ENCODE data around the gene SAMHD1. TPM values are rescaled to one million over a fixed set of nuclear protein-coding genes. Genes with fewer than 3 reads are reported as not detected.

The SAMHD1 gene
- total RNA-seq, 6 donors from 2014 or later, result 134 to 224 (median 185) TPM

- no peak for TF ChIP-seq POLR2A (IDR thresholded peaks at IDR 0.05)
- TF ChIP-seq EP300 (IDR thresholded peaks at IDR 0.05), result no peak
- TF ChIP-seq, protein P1, sequence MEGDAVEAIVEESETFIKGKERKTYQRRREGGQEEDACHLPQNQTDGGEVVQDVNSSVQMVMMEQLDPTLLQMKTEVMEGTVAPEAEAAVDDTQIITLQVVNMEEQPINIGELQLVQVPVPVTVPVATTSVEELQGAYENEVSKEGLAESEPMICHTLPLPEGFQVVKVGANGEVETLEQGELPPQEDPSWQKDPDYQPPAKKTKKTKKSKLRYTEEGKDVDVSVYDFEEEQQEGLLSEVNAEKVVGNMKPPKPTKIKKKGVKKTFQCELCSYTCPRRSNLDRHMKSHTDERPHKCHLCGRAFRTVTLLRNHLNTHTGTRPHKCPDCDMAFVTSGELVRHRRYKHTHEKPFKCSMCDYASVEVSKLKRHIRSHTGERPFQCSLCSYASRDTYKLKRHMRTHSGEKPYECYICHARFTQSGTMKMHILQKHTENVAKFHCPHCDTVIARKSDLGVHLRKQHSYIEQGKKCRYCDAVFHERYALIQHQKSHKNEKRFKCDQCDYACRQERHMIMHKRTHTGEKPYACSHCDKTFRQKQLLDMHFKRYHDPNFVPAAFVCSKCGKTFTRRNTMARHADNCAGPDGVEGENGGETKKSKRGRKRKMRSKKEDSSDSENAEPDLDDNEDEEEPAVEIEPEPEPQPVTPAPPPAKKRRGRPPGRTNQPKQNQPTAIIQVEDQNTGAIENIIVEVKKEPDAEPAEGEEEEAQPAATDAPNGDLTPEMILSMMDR (IDR thresholded peaks at IDR 0.05), result no peak
- TF ChIP-seq POLR2AphosphoS5 (IDR thresholded peaks at IDR 0.05), result no peak
Observed at GRCh38 chr20:36860811-36861624, 90.5 kb downstream of the SAMHD1 start.

GRCh38 chr20:36860339-36860738, 91.2 kb downstream of the SAMHD1 start:
- H3K27ac ChIP-seq, result peak overlapping the region; percentile 35 to 93 (median 88)
- TF ChIP-seq EP300 (IDR thresholded peaks at IDR 0.05) (no peak), POLR2AphosphoS5 (IDR thresholded peaks at IDR 0.05) (no peak), POLR2A (IDR thresholded peaks at IDR 0.05) (no peak)
- TF ChIP-seq, protein P1 (IDR thresholded peaks at IDR 0.05), result no peak
- 66 to 72% methylated on average over 5 of the region's 5 CpGs for WGBS, 2 donors
- no peaks in the 10 kb centered on the region for H3K27me3 ChIP-seq
- H3K36me3 ChIP-seq, result no peaks in the 10 kb centered on the region
- H3K4me1 ChIP-seq, result peaks cover 62 to 77% (median 68%) of the 10 kb centered on the region in 4 donors
- DNase-seq (no peak), ATAC-seq (ENCODE audit: low FRiP score in 2 of 2) (no peak)
- H3K9me3 ChIP-seq, result no peaks in the 10 kb centered on the region
- peak overlapping the region in 1 of 4 donors; percentile 3 for H3K4me3 ChIP-seq

More at GRCh38 chr20:36860811-36861624, 90.5 kb downstream of the SAMHD1 start:
- 75% methylated on average over 14 of the region's 14 CpGs for WGBS, 2 donors
- peak overlapping the region in 3 of 4 donors; percentile 71 to 77 (median 75) for H3K4me3 ChIP-seq
- peak overlapping the region; percentile 80 to 93 (median 88) for H3K27ac ChIP-seq
- no peaks in the 10 kb centered on the region for H3K36me3 ChIP-seq
- DNase-seq, result no peak
- no peaks in the 10 kb centered on the region for H3K9me3 ChIP-seq
- H3K4me1 ChIP-seq, result peaks cover 55 to 71% (median 61%) of the 10 kb centered on the region in 4 donors
- no peaks in the 10 kb centered on the region for H3K27me3 ChIP-seq
- ATAC-seq (ENCODE audit: low FRiP score in 2 of 2), result no peak

DNA sequence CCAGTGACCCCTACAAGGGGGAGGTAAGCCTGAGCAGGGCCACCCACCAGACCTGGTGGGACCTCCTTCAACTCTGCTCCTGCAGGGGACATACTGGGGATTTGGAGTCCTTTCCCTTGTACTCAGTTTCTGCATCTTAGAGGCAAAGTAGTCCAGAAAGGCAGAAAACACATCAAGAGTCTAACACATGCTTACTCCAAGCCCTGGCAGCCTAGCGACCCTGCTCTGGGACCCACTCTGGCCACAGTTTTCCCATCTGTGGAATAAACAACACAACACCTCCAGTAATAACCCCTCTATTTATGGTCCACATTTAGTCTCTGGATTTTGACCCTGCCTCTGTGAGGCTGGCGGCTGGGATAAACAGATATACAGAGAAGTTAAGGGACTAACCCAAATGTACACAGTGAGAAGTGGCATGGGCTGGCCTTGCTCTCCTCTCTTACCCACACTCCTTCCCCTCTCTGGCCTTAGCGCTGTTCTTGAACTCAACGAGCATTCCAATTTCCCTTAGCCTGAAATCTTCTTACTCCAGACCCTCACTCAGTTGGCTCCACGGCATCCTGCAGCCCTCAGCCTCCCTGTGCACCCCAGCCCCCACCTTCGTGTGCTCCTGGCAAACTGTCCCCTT, 91.7 kb downstream of the SAMHD1 start:
- H3K36me3 ChIP-seq, result no peaks in the 10 kb centered on the region
- DNase-seq (no peak), ATAC-seq (ENCODE audit: low FRiP score in 2 of 2) (no peak)
- TF ChIP-seq POLR2AphosphoS5 (IDR thresholded peaks at IDR 0.05) (no peak), EP300 (IDR thresholded peaks at IDR 0.05) (no peak), POLR2A (IDR thresholded peaks at IDR 0.05) (no peak)
- TF ChIP-seq, protein P1 (IDR thresholded peaks at IDR 0.05), result no peak
- WGBS, 2 donors, result 53 to 63% methylated on average over 6 of the region's 6 CpGs
- peak overlapping the region; percentile 7 to 93 (median 62) for H3K27ac ChIP-seq
- peaks cover 67 to 81% (median 72%) of the 10 kb centered on the region in 4 donors for H3K4me1 ChIP-seq
- H3K4me3 ChIP-seq, result peak overlapping the region in 1 of 4 donors; percentile 3
- no peaks in the 10 kb centered on the region for H3K9me3 ChIP-seq
- H3K27me3 ChIP-seq, result no peaks in the 10 kb centered on the region

- H3K4me3 ChIP-seq, result no peak overlapping the region
- H3K27ac ChIP-seq, result peak overlapping the region in 3 of 4 donors; percentile 7 to 93 (median 88)
- no peak for ATAC-seq (ENCODE audit: low FRiP score in 2 of 2)
- no peaks in the 10 kb centered on the region for H3K9me3 ChIP-seq
- peaks cover 68 to 81% (median 74%) of the 10 kb centered on the region in 4 donors for H3K4me1 ChIP-seq
- TF ChIP-seq EP300 (IDR thresholded peaks at IDR 0.05) (no peak), POLR2A (IDR thresholded peaks at IDR 0.05) (no peak), POLR2AphosphoS5 (IDR thresholded peaks at IDR 0.05) (no peak)
- TF ChIP-seq, protein P1 (IDR thresholded peaks at IDR 0.05), result no peak
- DNase-seq, result no peak
- 66 to 89% methylated on average over 4 of the region's 4 CpGs for WGBS, 2 donors
- H3K27me3 ChIP-seq, result no peaks in the 10 kb centered on the region
- H3K36me3 ChIP-seq, result no peaks in the 10 kb centered on the region
Observed at GRCh38 chr20:36859282-36859555, 92.3 kb downstream of the SAMHD1 start.
